Testis (tissue), 3 donors: ENCODE data around the gene GALC. TPM values are rescaled to one million over a fixed set of nuclear protein-coding genes. Genes with fewer than 3 reads are reported as not detected.
"Not testable (repeated sequence)": the region's sequence is repeated elsewhere in the genome, so short reads cannot be mapped to it uniquely, and the experiment has no call there.

Source experiments
- DNase-seq: peaks from one replicate; pipeline ENCODE4 v3.0.0-alpha.2; 2019
- H3K27ac ChIP-seq, 2 donors: fragments of 200-600 bp; sonication (generic); one replicate each; pipeline ENCODE4 v1.5.1; 2019
- H3K27me3 ChIP-seq: fragments of 200-600 bp; sonication (generic); one replicate; pipeline ENCODE4 v1.5.1; 2019
- H3K36me3 ChIP-seq: fragments of 200-600 bp; sonication (generic); one replicate; pipeline ENCODE4 v1.5.1; 2017; ENCODE audit warnings: low read depth; ENCODE audit errors: missing control alignments
- H3K4me1 ChIP-seq: fragments of 200-600 bp; sonication (generic); one replicate; pipeline ENCODE4 v1.5.1; 2019
- H3K4me3 ChIP-seq, 2 donors: fragments of 200-600 bp; sonication (generic); one replicate each; pipeline ENCODE4 v1.5.1; 2017 to 2019
- H3K9me3 ChIP-seq: fragments of 200-600 bp; sonication (generic); one replicate; pipeline ENCODE4 v1.5.1; 2017
- POLR2A ChIP-seq: fragments of 450-650 bp; IDR thresholded peaks from one replicate; pipeline ENCODE4 v1.6.1; 2017; ENCODE audit warnings: antibody characterized with exemption, mild to moderate bottlenecking, moderate library complexity
- WGBS, 2 donors: methylation state at CpG; one replicate each; pipeline ENCODE4 v1.1.5; 2018; 5-methylcytosine and 5-hydroxymethylcytosine counted together
- intact Hi-C: fragments of 100-400 bp; cut with DNase I; formaldehyde crosslinking; loops from one replicate; pipeline ENCODE4 v1.15.1; 2023; ENCODE audit warnings: low total_unique reads
- polyA plus RNA-seq: library from polyadenylated mRNA; stranded (reverse); fragments of 350-450 nt; fragmentation: Illumina TruSeq; extraction: RNeasy Lipid Tissue Mini Kit (QIAGEN cat#74804); gene quantifications from one replicate; pipeline ENCODE4 v1.2.3, GENCODE V29; 2014; ENCODE audit warnings: low read depth, low replicate concordance; ENCODE audit not compliant: insufficient read depth
- total RNA-seq, 2 donors: library from RNA; depleted of rRNA; stranded (reverse); fragments of >200 nt; gene quantifications; one replicate each; pipeline ENCODE4 v1.2.3, GENCODE V29; 2016
- TF ChIP-seq, protein P1 (sequence below), 3 experiments: fragments of 450-650 bp in 2 of 3; fragments of 200-600 bp in 1 of 3; sonication (generic) in 1 of 3; IDR thresholded peaks; one replicate each; pipeline ENCODE4 v1.5.1; 2016 to 2019; ENCODE audit warnings: antibody characterized with exemption in 3 of 3, mild to moderate bottlenecking in 2 of 3, moderate library complexity in 1 of 3

GALC gene
- total and polyA plus RNA-seq, 3 donors from 2014 or later = 50.7 to 100 (median 79.6) TPM

- Histone ChIP-seq H3K4me1 (no peaks in the 10 kb centered on the region), H3K36me3 (no peaks in the 10 kb centered on the region), H3K27ac (no peak overlapping the region), H3K9me3 (no peaks in the 10 kb centered on the region), H3K4me3 (no peak overlapping the region), H3K27me3 (no peaks in the 10 kb centered on the region)
- DNase-seq = no peak
- TF ChIP-seq, protein P1, sequence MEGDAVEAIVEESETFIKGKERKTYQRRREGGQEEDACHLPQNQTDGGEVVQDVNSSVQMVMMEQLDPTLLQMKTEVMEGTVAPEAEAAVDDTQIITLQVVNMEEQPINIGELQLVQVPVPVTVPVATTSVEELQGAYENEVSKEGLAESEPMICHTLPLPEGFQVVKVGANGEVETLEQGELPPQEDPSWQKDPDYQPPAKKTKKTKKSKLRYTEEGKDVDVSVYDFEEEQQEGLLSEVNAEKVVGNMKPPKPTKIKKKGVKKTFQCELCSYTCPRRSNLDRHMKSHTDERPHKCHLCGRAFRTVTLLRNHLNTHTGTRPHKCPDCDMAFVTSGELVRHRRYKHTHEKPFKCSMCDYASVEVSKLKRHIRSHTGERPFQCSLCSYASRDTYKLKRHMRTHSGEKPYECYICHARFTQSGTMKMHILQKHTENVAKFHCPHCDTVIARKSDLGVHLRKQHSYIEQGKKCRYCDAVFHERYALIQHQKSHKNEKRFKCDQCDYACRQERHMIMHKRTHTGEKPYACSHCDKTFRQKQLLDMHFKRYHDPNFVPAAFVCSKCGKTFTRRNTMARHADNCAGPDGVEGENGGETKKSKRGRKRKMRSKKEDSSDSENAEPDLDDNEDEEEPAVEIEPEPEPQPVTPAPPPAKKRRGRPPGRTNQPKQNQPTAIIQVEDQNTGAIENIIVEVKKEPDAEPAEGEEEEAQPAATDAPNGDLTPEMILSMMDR (IDR thresholded peaks at IDR 0.05) = no peak
- no peak for TF ChIP-seq POLR2A
- 92 to 94% methylated on average over 2 of the region's 2 CpGs for WGBS, 2 donors
- intact Hi-C loops = no loop called here
These were observed 36.5 kb upstream of the GALC start for GRCh38 chr14:88029500-88029899.

DNA sequence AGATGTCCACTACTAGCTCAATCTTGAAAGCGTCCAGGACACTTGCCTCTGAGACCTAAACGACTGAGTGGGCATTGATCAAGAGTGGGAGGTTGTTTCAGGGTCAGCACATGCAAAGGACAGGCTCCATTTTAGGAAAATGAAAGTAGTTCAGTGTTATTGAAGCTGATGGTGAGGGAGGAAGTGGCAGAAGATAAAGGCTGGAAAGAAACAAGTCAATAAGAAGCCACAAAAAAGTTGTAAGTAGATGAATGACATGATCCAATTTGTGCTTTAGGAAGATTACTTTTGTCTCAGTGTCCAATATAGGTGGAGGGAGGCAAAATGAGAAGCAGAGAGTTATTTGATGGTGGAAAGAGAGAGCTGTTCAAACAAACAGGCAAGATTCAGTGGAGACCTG, 33.9 kb upstream of the GALC start:
- Histone ChIP-seq H3K27me3 (no peaks in the 10 kb centered on the region), H3K4me1 (no peaks in the 10 kb centered on the region), H3K27ac (no peak overlapping the region), H3K36me3 (no peaks in the 10 kb centered on the region), H3K4me3 (no peak overlapping the region), H3K9me3 (no peaks in the 10 kb centered on the region)
- intact Hi-C loops = no loop called here
- DNase-seq = no peak
- no peak for TF ChIP-seq POLR2A
- TF ChIP-seq, protein P1 (IDR thresholded peaks at IDR 0.05) = no peak
- WGBS, 2 donors = 35 to 40% methylated on average over 2 of the region's 2 CpGs

- no peaks in the 10 kb centered on the region for H3K36me3 ChIP-seq
- H3K27ac ChIP-seq = no peak overlapping the region
- H3K9me3 ChIP-seq = no peaks in the 10 kb centered on the region
- H3K4me3 ChIP-seq = no peak overlapping the region
- intact Hi-C loops = no loop called here
- DNase-seq = no peak
- H3K4me1 ChIP-seq = no peaks in the 10 kb centered on the region
- H3K27me3 ChIP-seq = no peaks in the 10 kb centered on the region
- TF ChIP-seq, protein P1 (IDR thresholded peaks at IDR 0.05) = no peak
- TF ChIP-seq POLR2A = no peak
- WGBS, 2 donors = 65 to 71% methylated on average over 3 of the region's 3 CpGs
These were observed 32.3 kb upstream of the GALC start for GRCh38 chr14:88025313-88025712.

DNA sequence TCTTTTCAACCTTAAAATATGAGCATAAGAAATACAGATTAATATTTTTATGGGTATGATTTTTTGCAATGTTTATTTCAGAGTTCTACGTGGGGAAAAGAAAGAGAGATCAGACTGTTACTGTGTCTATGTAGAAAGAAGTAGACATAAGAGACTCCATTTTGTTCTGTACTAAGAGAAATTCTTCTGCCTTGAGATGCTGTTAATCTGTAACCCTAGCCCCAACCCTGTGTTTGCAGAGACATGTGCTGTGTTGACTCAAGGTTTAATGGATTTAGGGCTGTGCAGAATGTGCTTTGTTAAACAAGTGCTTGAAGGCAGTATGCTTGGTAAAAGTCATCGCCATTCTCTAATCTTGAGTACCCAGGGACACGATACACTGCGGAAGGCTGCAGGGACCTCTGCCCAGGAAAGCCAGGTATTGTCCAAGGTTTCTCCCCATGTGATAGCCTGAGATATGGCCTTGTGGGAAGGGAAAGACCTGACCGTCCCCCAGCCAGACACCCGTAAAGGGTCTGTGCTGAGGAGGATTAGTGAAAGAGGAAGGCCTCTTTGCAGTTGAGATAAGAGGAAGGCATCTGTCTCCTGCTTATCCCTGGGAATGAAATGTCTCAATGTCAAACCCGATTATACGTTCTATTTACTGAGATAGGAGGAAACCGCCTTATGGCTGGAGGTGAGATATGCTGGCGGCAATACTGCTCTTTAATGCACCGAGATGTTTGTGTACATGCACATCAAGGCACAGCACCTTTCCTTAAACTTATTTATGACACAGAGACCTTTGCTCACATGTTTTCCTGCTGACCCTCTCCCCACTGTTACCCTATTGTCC, 31.5 kb upstream of the GALC start:
- H3K27ac ChIP-seq, H3K4me3 ChIP-seq, intact Hi-C loops, H3K36me3 ChIP-seq, H3K27me3 ChIP-seq, H3K9me3 ChIP-seq, DNase-seq, H3K4me1 ChIP-seq: not testable (repeated sequence)
- 62% methylated on average over 9 to 11 of the region's 11 CpGs for WGBS, 2 donors

DNA sequence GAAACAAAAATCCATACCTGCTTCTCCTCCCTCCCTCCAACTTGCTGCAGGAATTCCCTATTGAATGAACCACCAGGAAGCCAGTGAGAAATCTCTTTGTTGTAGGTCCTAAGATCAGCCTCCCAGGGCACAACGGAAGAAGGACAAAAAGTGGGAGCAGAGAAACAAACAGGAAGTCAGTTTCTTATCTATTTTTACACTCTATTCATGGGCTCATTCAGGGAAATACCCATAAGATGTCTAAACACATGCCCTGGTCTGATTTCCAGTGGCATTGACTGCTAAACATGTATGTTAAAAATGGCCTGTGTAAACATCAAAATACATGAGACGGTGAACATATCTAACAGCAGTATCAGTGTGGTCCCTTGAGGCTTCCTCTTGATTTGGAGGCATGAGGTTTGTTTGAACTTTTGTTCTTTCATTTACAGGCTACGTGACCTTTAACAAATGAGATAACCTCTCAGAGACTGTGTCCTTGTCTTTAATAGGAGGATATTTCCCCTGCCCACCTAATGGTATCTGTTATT, 30.7 kb upstream of the GALC start:
- Histone ChIP-seq H3K27ac (no peak overlapping the region), H3K4me3 (no peak overlapping the region), H3K9me3 (no peaks in the 10 kb centered on the region), H3K4me1 (no peaks in the 10 kb centered on the region), H3K36me3 (no peaks in the 10 kb centered on the region), H3K27me3 (no peaks in the 10 kb centered on the region)
- WGBS, 2 donors = 62 to 64% methylated on average over 3 of the region's 3 CpGs
- intact Hi-C loops = no loop called here
- TF ChIP-seq, protein P1 (IDR thresholded peaks at IDR 0.05) = no peak
- no peak for TF ChIP-seq POLR2A
- DNase-seq = no peak
